ENCODE measurements around the gene PNMA1.

PNMA1 gene

GRCh38 chr14:73686901-73687300, 27.3 kb downstream of the PNMA1 start:
- Histone ChIP-seq H2BK5ac (ENCODE audit: low read depth, low read length, poor library complexity, severe bottlenecking) (no peak overlapping the region), H3K9ac (ENCODE audit: low read length) (no peak overlapping the region), H3K79me1 (replicated peaks; ENCODE audit: low read length, poor library complexity, severe bottlenecking) (peaks cover 3% of the 10 kb centered on the region), H3K27ac (ENCODE audit: low read length, poor library complexity, severe bottlenecking) (no peak overlapping the region), H3K14ac (ENCODE audit: low read length in 2 of 2) (no peak overlapping the region), H3K36me3 (ENCODE audit: control insufficient read depth in 1 of 2, insufficient read depth in 2 of 2, low read depth in 1 of 2, low read length in 2 of 2) (peaks cover 3 to 29% of the 10 kb centered on the region in 2 experiments), H3K4me1 (ENCODE audit: control insufficient read depth, insufficient read depth, low read depth, low read length) (no peaks in the 10 kb centered on the region), H3K4me2 (ENCODE audit: low read length, poor library complexity, severe bottlenecking) (no peak overlapping the region), H4K8ac (ENCODE audit: low read length) (no peak overlapping the region), H4K91ac (ENCODE audit: low read length) (no peak overlapping the region), H2BK120ac (ENCODE audit: low read depth, low read length) (no peak overlapping the region), H2AFZ (ENCODE audit: low read depth, low read length) (no peak overlapping the region), H3K27me3 (ENCODE audit: control insufficient read depth in 1 of 2, insufficient read depth in 1 of 2, low read length in 2 of 2) (no peaks in the 10 kb centered on the region), H2BK12ac (ENCODE audit: low read length in 2 of 2) (no peak overlapping the region), H2AK5ac (ENCODE audit: low read length, severe bottlenecking) (no peak overlapping the region), H3K23ac (ENCODE audit: low read length in 2 of 2) (no peak overlapping the region), H3K4ac (ENCODE audit: low read depth in 1 of 2, low read length in 2 of 2) (no peak overlapping the region), H3K18ac (ENCODE audit: low read depth in 1 of 2, low read length in 2 of 2) (no peak overlapping the region), H3K9me3 (ENCODE audit: control insufficient read depth, low read length) (no peaks in the 10 kb centered on the region), H3K4me3 (ENCODE audit: insufficient read depth in 1 of 2, low read depth in 1 of 2, low read length in 2 of 2) (no peak overlapping the region), H2BK15ac (ENCODE audit: low read depth, poor library complexity, severe bottlenecking) (no peak overlapping the region)
- 90% methylated on average over 3 of the region's 3 CpGs for WGBS
- no peak for DNase-seq

GRCh38 chr14:73685328-73685727, 28.9 kb downstream of the PNMA1 start:
- no peak overlapping the region for H2AFZ ChIP-seq (ENCODE audit: low read depth, low read length)
- H3K23ac ChIP-seq (ENCODE audit: low read length in 2 of 2), result no peak overlapping the region
- H4K91ac ChIP-seq (ENCODE audit: low read length), result no peak overlapping the region
- H3K27me3 ChIP-seq (ENCODE audit: control insufficient read depth in 1 of 2, insufficient read depth in 1 of 2, low read length in 2 of 2), result no peaks in the 10 kb centered on the region
- H3K4me1 ChIP-seq (ENCODE audit: control insufficient read depth, insufficient read depth, low read depth, low read length), result no peaks in the 10 kb centered on the region
- H3K27ac ChIP-seq (ENCODE audit: low read length, poor library complexity, severe bottlenecking), result no peak overlapping the region
- no peak overlapping the region for H2BK120ac ChIP-seq (ENCODE audit: low read depth, low read length)
- WGBS, result 94% methylated on average over 9 of the region's 9 CpGs
- H4K8ac ChIP-seq (ENCODE audit: low read length), result no peak overlapping the region
- H2BK12ac ChIP-seq (ENCODE audit: low read length in 2 of 2), result no peak overlapping the region
- H2BK5ac ChIP-seq (ENCODE audit: low read depth, low read length, poor library complexity, severe bottlenecking), result no peak overlapping the region
- H3K4ac ChIP-seq (ENCODE audit: low read depth in 1 of 2, low read length in 2 of 2), result no peak overlapping the region
- no peak for DNase-seq
- no peak overlapping the region for H2AK5ac ChIP-seq (ENCODE audit: low read length, severe bottlenecking)
- no peak overlapping the region for H2BK15ac ChIP-seq (ENCODE audit: low read depth, poor library complexity, severe bottlenecking)
- peaks cover 3 to 27% of the 10 kb centered on the region in 2 experiments for H3K36me3 ChIP-seq (ENCODE audit: control insufficient read depth in 1 of 2, insufficient read depth in 2 of 2, low read depth in 1 of 2, low read length in 2 of 2)
- H3K9me3 ChIP-seq (ENCODE audit: control insufficient read depth, low read length), result no peaks in the 10 kb centered on the region
- H3K4me3 ChIP-seq (ENCODE audit: insufficient read depth in 1 of 2, low read depth in 1 of 2, low read length in 2 of 2), result no peak overlapping the region
- H3K14ac ChIP-seq (ENCODE audit: low read length in 2 of 2), result no peak overlapping the region
- peaks cover 3% of the 10 kb centered on the region for H3K79me1 ChIP-seq (replicated peaks; ENCODE audit: low read length, poor library complexity, severe bottlenecking)
- no peak overlapping the region for H3K18ac ChIP-seq (ENCODE audit: low read depth in 1 of 2, low read length in 2 of 2)
- H3K9ac ChIP-seq (ENCODE audit: low read length), result no peak overlapping the region
- no peak overlapping the region for H3K4me2 ChIP-seq (ENCODE audit: low read length, poor library complexity, severe bottlenecking)

- H2BK12ac ChIP-seq (ENCODE audit: low read length in 2 of 2), result no peak overlapping the region
- H3K36me3 ChIP-seq (ENCODE audit: control insufficient read depth in 1 of 2, insufficient read depth in 2 of 2, low read depth in 1 of 2, low read length in 2 of 2), result peaks cover 3 to 30% of the 10 kb centered on the region in 2 experiments
- no peak overlapping the region for H3K14ac ChIP-seq (ENCODE audit: low read length in 2 of 2)
- H2BK15ac ChIP-seq (ENCODE audit: low read depth, poor library complexity, severe bottlenecking), result no peak overlapping the region
- H3K27me3 ChIP-seq (ENCODE audit: control insufficient read depth in 1 of 2, insufficient read depth in 1 of 2, low read length in 2 of 2), result no peaks in the 10 kb centered on the region
- no peak overlapping the region for H2BK120ac ChIP-seq (ENCODE audit: low read depth, low read length)
- peaks cover 3% of the 10 kb centered on the region for H3K79me1 ChIP-seq (replicated peaks; ENCODE audit: low read length, poor library complexity, severe bottlenecking)
- no peak overlapping the region for H2AFZ ChIP-seq (ENCODE audit: low read depth, low read length)
- no peak overlapping the region for H3K9ac ChIP-seq (ENCODE audit: low read length)
- H3K4ac ChIP-seq (ENCODE audit: low read depth in 1 of 2, low read length in 2 of 2), result no peak overlapping the region
- no peak overlapping the region for H3K4me2 ChIP-seq (ENCODE audit: low read length, poor library complexity, severe bottlenecking)
- WGBS, result over 99% methylated on average over 3 of the region's 5 CpGs
- H2BK5ac ChIP-seq (ENCODE audit: low read depth, low read length, poor library complexity, severe bottlenecking), result no peak overlapping the region
- no peaks in the 10 kb centered on the region for H3K4me1 ChIP-seq (ENCODE audit: control insufficient read depth, insufficient read depth, low read depth, low read length)
- no peak overlapping the region for H4K91ac ChIP-seq (ENCODE audit: low read length)
- H3K18ac ChIP-seq (ENCODE audit: low read depth in 1 of 2, low read length in 2 of 2), result no peak overlapping the region
- DNase-seq, result no peak
- no peak overlapping the region for H3K23ac ChIP-seq (ENCODE audit: low read length in 2 of 2)
- H3K9me3 ChIP-seq (ENCODE audit: control insufficient read depth, low read length), result no peaks in the 10 kb centered on the region
- H3K27ac ChIP-seq (ENCODE audit: low read length, poor library complexity, severe bottlenecking), result no peak overlapping the region
- no peak overlapping the region for H2AK5ac ChIP-seq (ENCODE audit: low read length, severe bottlenecking)
- H3K4me3 ChIP-seq (ENCODE audit: insufficient read depth in 1 of 2, low read depth in 1 of 2, low read length in 2 of 2), result no peak overlapping the region
- no peak overlapping the region for H4K8ac ChIP-seq (ENCODE audit: low read length)
Observed at GRCh38 chr14:73684627-73685026, 29.6 kb downstream of the PNMA1 start.

- Histone ChIP-seq H3K4me1 (ENCODE audit: control insufficient read depth, insufficient read depth, low read depth, low read length) (no peaks in the 10 kb centered on the region), H3K18ac (ENCODE audit: low read depth in 1 of 2, low read length in 2 of 2) (no peak overlapping the region), H2BK120ac (ENCODE audit: low read depth, low read length) (no peak overlapping the region), H3K27ac (ENCODE audit: low read length, poor library complexity, severe bottlenecking) (no peak overlapping the region), H3K23ac (ENCODE audit: low read length in 2 of 2) (no peak overlapping the region), H3K4ac (ENCODE audit: low read depth in 1 of 2, low read length in 2 of 2) (no peak overlapping the region), H3K4me3 (ENCODE audit: insufficient read depth in 1 of 2, low read depth in 1 of 2, low read length in 2 of 2) (no peak overlapping the region), H3K36me3 (ENCODE audit: control insufficient read depth in 1 of 2, insufficient read depth in 2 of 2, low read depth in 1 of 2, low read length in 2 of 2) (peaks cover 7 to 16% of the 10 kb centered on the region in 2 experiments), H3K9ac (ENCODE audit: low read length) (no peak overlapping the region), H2BK5ac (ENCODE audit: low read depth, low read length, poor library complexity, severe bottlenecking) (no peak overlapping the region), H2AK5ac (ENCODE audit: low read length, severe bottlenecking) (no peak overlapping the region), H4K91ac (ENCODE audit: low read length) (no peak overlapping the region), H3K79me1 (replicated peaks; ENCODE audit: low read length, poor library complexity, severe bottlenecking) (peaks cover 1% of the 10 kb centered on the region), H4K8ac (ENCODE audit: low read length) (no peak overlapping the region), H3K27me3 (ENCODE audit: control insufficient read depth in 1 of 2, insufficient read depth in 1 of 2, low read length in 2 of 2) (no peaks in the 10 kb centered on the region), H3K9me3 (ENCODE audit: control insufficient read depth, low read length) (no peaks in the 10 kb centered on the region), H3K14ac (ENCODE audit: low read length in 2 of 2) (no peak overlapping the region), H2BK15ac (ENCODE audit: low read depth, poor library complexity, severe bottlenecking) (no peak overlapping the region), H2AFZ (ENCODE audit: low read depth, low read length) (no peak overlapping the region), H3K4me2 (ENCODE audit: low read length, poor library complexity, severe bottlenecking) (no peak overlapping the region), H2BK12ac (ENCODE audit: low read length in 2 of 2) (no peak overlapping the region)
- 90% methylated on average over 4 of the region's 5 CpGs for WGBS
- no peak for DNase-seq
Observed at GRCh38 chr14:73680821-73681220, 33.4 kb downstream of the PNMA1 start.

All from mesenchymal stem cell (in vitro differentiated cells and primary cell).